AG04450 (cell line): ENCODE measurements around the gene BRCA2. TPM values are rescaled to one million over a fixed set of nuclear protein-coding genes. Genes with fewer than 3 reads are reported as not detected.

Experiments
- polyA plus RNA-seq: library from polyadenylated mRNA; depleted of rRNA; stranded (reverse); fragments of >200 nt; gene quantifications from 2 replicates; pipeline ENCODE4 v1.2.3, GENCODE V29; 2011; rRNA removed
- small RNA-seq: library from RNA; depleted of rRNA; stranded (forward); fragments of <200 nt; gene quantifications from one replicate; pipeline ENCODE3, GENCODE V24; 2012; ENCODE audit warnings: low read depth; ENCODE audit not compliant: insufficient read length

BRCA2 gene
- polyA plus RNA-seq, 1 experiment = 0.92 TPM

Small RNA genes within 50 kb of the gene (small RNA-seq; reads per million reads assigned to genes)
- gene RF00190 = not detected

Other genes with a start within 250 kb of the BRCA2 start
- gene ZAR1L, start 145 bp upstream of the BRCA2 start, polyA plus RNA-seq = not detected in 2 replicates
- 0.88 and 1.8 TPM in 2 replicates for gene N4BP2L1, start 112.6 kb downstream of the BRCA2 start, polyA plus RNA-seq
- gene N4BP2L2, start 223.3 kb downstream of the BRCA2 start, polyA plus RNA-seq = 55.4 and 74.5 TPM in 2 replicates